ENCODE data around the gene RIC1.

- no peak for TF ChIP-seq REST (IDR thresholded peaks at IDR 0.05; ENCODE audit: low read depth, low read length)
- TF ChIP-seq, protein P1, sequence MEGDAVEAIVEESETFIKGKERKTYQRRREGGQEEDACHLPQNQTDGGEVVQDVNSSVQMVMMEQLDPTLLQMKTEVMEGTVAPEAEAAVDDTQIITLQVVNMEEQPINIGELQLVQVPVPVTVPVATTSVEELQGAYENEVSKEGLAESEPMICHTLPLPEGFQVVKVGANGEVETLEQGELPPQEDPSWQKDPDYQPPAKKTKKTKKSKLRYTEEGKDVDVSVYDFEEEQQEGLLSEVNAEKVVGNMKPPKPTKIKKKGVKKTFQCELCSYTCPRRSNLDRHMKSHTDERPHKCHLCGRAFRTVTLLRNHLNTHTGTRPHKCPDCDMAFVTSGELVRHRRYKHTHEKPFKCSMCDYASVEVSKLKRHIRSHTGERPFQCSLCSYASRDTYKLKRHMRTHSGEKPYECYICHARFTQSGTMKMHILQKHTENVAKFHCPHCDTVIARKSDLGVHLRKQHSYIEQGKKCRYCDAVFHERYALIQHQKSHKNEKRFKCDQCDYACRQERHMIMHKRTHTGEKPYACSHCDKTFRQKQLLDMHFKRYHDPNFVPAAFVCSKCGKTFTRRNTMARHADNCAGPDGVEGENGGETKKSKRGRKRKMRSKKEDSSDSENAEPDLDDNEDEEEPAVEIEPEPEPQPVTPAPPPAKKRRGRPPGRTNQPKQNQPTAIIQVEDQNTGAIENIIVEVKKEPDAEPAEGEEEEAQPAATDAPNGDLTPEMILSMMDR (IDR thresholded peaks at IDR 0.05) = no peak
- TF ChIP-seq, protein P2, sequence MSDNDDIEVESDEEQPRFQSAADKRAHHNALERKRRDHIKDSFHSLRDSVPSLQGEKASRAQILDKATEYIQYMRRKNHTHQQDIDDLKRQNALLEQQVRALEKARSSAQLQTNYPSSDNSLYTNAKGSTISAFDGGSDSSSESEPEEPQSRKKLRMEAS (IDR thresholded peaks at IDR 0.05; ENCODE audit: low read depth) = no peak
Measured at GRCh38 chr9:5586391-5586802, 42.5 kb upstream of the RIC1 start.

Measured in SK-N-SH (cell line).